ENCODE results near the gene RERE.
A peak's percentile ranks its signal among the peaks of the same experiment; 100 is the strongest.

RERE gene

GRCh38 chr1:8355439-8356255, 461.8 kb downstream of the RERE start:
- no peak for DNase-seq

GRCh38 chr1:8354038-8354437, 463.4 kb downstream of the RERE start:
- no peak for DNase-seq

- no peak for DNase-seq
These were observed 464.3 kb downstream of the RERE start for GRCh38 chr1:8352886-8353785.

DNA sequence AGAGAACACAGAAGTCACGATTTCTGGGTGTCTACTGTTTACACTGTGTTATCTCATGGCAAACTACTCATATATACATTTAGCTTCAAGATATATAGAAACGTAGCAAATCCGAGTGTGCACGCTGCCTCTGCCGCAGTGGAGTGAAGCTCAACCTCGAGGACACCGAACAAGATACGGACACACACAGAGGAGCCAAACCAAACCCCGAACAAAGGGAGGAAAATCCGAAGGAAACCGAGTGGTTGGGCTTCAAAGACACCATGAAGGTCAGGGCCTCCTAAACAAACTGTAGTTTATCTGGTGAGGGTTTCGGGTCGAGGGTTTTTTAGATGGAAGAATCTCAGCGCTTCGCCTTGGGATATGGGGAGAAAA, 465.0 kb downstream of the RERE start:
- no peak for DNase-seq

GRCh38 chr1:8351693-8352470, 465.6 kb downstream of the RERE start:
- no peak for DNase-seq

GRCh38 chr1:8350914-8351684, 466.3 kb downstream of the RERE start:
- no peak for DNase-seq

DNA sequence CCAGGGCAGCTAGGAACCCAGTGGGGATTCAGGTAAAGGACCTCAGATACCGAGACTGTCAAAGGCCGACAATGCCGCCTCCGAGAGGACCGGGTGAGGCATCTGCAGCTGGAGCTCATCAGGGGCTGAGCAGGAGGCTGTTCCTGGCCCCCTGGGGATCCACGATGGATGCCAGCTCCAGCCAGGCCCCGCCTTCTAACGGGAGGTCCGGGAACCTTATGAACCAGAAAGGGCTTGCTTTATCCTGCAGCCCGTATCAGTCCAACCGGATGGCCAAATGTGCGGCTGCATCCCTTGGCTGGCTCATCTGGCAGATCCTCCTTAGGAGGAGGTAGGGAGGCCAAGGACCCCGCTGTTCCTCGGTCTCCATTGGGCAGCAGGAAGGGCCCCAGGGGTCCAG, 467.5 kb downstream of the RERE start:
- no peak for DNase-seq

DNA sequence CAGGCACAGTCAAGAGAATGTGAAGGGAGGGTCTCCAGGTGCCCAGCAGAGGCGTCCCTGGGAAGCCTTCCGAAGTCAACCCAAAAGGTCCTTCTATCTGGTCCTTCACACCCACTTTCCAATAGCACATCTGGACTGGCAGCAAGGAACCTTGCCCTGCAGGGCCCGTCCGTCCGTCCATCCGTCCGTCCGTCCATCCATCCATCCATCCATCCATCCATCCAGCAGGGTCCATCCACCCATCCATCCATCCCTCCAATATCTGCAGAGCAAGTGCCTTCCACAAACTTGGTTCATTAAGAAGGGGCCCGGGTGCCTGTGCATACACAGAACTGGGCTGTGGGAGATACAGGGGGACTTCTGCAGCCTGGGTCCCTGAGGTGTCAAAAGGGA, 468.0 kb downstream of the RERE start:
- no peak for DNase-seq

GRCh38 chr1:8348777-8349472, 468.5 kb downstream of the RERE start:
- DNase-seq = peak; percentile 35

DNA sequence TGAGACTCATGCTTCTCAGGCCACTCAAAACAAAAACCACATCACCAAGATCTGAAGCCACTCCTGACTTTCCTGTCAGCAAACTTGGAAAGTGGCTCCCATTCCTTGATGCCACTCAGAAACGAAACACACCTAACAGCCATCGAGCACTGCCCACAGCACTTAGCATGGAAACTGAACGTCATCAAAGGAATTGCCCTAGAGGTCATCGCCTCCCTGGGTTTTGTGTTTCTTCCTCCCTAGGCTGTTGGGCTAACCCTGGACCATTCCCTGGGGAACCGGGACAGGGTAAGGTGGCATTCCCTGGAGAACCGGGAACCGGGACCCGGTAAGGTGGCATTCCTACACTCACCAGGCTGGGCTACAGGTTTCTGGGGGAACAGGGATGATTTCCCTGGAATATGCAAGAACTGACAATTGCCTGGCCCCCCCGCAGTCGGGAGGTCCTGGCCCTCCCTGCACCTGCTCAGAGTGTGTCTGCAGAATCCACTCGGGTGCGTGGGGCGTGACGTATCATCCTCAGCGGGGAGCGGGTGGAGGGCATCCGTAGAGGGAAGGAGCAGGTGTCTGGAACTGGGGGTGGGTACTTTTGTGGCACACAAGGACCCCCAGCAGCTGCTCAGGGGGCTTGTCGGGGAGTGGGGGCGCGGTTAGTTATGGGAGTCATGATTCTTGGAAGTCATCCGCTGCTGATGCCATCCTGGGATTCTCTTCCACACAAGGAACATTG, 469.2 kb downstream of the RERE start:
- no peak for DNase-seq

DNA sequence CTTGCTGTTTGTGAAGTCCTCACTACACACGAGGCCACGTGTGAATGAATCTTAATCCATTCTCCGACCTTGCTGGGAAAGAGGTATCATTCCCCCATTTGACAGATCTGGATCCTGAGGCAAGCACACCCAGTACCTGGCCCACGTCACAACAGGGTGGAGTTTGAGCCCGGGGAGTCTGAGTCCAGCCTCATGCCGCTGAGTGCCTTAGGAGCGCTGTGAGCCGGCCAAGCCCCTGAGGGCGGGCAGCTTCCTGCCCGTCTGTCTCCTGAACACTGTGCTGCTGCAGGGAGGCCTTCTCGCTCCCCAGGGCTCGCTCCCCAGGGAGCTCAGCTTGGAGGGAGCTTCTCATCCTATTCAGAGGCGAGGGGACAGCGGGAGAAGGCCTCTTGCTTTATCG, 469.8 kb downstream of the RERE start:
- no peak for DNase-seq

- DNase-seq = no peak
These were observed 471.6 kb downstream of the RERE start for GRCh38 chr1:8345621-8346415.

DNA sequence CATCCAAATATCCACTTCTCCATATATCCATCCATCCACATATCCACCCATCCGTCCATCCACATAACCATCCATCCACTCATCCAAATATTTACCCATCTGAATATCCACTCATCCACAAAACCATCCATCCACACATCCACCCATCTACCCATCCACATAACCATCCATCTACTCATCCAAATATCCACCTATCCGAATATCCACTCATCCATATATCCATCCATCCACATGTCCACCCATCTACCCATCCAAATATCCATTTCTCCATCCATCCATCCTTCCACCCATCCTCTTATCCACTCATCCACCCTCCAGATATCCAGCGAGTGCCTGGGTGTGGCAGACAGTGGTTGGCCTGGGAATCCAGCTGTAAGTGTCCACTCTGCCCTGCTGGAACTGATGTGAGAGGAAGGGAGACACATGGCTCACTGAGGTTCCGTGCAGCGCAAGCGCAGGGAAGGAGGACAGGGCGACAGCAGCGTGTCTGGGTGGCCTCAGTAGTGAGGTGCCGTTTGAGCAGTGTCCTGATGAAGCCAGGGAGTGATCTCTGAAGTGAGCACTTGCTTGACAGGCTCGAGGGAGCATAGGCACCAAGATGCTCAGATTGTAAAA, 472.4 kb downstream of the RERE start:
- no peak for DNase-seq

DNA sequence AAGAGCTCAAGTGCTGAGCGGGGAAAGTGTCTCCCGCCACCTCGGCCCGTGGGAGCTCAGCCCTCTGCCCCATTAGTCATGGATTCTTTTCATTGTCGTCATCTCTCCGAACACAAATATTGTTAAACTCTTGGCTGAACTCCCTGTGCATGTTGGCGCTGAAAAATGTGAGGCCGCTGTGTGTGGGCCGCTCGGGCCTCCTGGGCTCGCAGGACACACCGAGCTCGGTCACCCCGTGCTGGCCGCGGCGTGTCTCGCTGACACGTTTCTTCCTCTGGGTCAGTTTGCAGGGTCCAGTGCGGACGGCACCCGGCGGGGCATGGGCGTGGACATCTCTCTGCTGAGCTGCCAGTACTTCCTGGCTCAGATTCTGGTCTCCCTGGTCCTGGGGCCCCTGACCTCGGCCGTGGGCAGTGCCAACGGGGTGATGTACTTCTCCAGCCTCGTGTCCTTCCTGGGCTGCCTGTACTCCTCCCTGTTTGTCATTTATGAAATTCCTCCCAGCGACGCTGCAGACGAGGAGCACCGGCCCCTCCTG, 473.9 kb downstream of the RERE start:
- DNase-seq = no peak

DNA sequence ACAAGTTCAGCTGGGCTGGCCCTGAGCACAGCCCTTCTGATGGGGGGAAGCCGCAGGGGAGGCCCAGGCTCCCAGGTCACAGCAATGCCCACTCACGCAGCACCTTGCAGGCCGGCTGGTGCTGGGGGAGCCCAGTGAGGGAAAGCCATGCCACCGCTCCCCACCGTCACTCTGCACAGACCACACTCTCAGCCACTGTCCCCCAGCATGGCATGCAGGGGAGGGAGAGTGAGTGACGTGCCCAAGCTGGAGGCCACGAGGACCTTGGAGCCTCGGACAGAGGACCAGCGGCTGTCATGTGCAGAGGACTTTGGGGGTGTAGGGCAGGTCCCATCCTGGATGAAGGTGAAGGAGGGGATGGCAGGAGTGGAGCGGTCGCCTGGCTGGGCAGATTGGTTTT, 474.4 kb downstream of the RERE start:
- DNase-seq = no peak

- no peak for DNase-seq
These were observed 475.1 kb downstream of the RERE start for GRCh38 chr1:8342325-8342724.

DNA sequence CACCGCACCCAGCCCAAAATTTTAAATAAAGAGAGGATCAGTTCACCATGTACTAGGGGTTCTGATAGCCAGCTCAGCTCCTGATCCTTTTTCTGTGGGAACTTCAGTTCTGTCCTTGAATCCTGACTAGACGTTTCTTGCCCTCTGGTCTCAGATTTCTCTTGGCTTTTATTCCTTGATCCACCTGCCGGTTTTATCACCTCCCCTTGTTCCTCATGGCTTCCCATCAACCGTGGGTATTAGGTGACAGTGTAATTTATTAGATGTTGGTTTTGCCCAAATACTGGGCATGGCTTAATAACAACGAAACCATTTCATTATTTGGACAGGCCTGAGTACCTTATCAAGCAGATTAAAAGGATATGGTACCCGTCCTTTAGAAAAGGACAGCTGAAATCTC, 477.0 kb downstream of the RERE start:
- DNase-seq = no peak

DNA sequence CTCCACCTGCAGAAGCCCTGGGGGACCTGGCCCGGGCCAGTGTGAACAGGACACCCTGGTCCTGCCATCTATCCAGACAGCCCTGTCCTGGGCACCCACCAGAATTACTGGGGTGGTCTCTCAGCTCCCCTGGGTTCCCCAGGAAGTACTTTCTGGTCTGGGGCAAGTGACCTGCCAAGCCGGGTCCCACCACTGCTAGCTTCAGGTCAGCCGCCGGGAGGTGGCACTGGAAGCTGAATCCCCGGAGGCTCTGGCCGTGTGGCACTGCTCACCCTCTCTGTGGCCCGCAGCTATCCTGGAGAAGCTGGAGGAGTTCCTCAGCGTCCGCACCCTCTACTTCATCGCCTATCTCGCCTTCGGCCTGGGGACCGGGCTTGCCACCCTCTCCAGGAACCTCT, 478.2 kb downstream of the RERE start:
- no peak for DNase-seq

- DNase-seq = no peak
These were observed 478.8 kb downstream of the RERE start for GRCh38 chr1:8338526-8339202.

All from NCI-H1092 (cell line).